Measurements from ENCODE around the gene GSTK1. TPM values are rescaled to one million over a fixed set of nuclear protein-coding genes. Genes with fewer than 3 reads are reported as not detected.
"Not testable (repeated sequence)": the region's sequence is repeated elsewhere in the genome, so short reads cannot be mapped to it uniquely, and the experiment has no call there.

GSTK1 gene
- total RNA-seq, 5 donors from 2014 or later (not counting 1 experiment from before 2014, with no cell fraction given): 347 to 524 (median 406) TPM

DNA sequence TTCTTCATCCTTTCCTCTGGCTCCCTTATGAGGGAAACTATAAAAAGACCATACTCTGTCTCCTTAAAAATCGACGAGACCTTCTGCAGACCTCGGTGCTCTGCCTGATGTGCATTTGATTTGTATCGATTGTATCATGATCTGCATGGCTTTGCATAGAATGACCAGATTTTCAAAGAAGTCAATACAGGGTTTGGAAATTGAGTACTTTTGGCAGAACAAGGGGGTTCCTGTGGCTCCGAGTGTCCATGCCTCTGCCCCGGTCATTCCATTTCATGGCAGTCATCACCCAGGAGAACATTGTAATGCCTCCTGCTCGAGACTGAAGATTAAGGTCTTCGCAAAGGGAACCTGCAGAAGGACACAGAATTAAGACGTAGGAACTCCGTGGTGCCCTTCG lies 25.6 kb downstream of the GSTK1 start:
- peaks cover 12 to 30% of the 10 kb centered on the region in 2 experiments for H3K4me1 ChIP-seq (ENCODE audit: control insufficient read depth in 1 of 2, extremely low read depth in 1 of 2, insufficient read depth in 2 of 2, low read length in 2 of 2)
- H3K4me3 Mint-ChIP-seq: peak overlapping the region; percentile 96 to 97 (median 97)
- CTCF ChIA-PET: interaction anchor here (1.1 to 1.3 kb wide), 2 partner anchors 10 to 30 kb away, joined by 3 to 12 read pairs (median 4); no protein-coding TSS in a partner anchor
- no peaks in the 10 kb centered on the region for H3K27me3 ChIP-seq (replicated peaks in 1 of 2; ENCODE audit: control insufficient read depth in 2 of 2, extremely low read depth in 1 of 2, insufficient read depth in 2 of 2, low read length in 1 of 2)
- 0% methylated on average over 5 of the region's 11 CpGs for WGBS (ENCODE audit: insufficient coverage)
- peak overlapping the region; percentile 91 to 92 for H3K27ac Mint-ChIP-seq
- H3K27me3 Mint-ChIP-seq: no peaks in the 10 kb centered on the region
- DNase-seq (no peak), ATAC-seq (replicated peaks in 1 of 4) (no peak)
- POLR2A ChIA-PET: no interaction called here
- H3K9me3 Mint-ChIP-seq: no peaks in the 10 kb centered on the region
- peaks cover 7 to 27% of the 10 kb centered on the region in 2 donors for H3K36me3 ChIP-seq (ENCODE audit: control insufficient read depth in 2 of 2, extremely low read depth in 1 of 2, insufficient read depth in 1 of 2, low read length in 1 of 2)
- H3K9me3 ChIP-seq: no peaks in the 10 kb centered on the region
- H3K4me3 ChIP-seq (ENCODE audit: control insufficient read depth in 1 of 2, extremely low read depth in 1 of 2, low read length in 1 of 2): peak overlapping the region; percentile 82 to 96
- peaks cover 20% of the 10 kb centered on the region for H3K36me3 Mint-ChIP-seq
- H3K27ac ChIP-seq (ENCODE audit: low read length): peak overlapping the region; percentile 64
- H3K4me1 Mint-ChIP-seq: peaks cover 48 to 62% (median 55%) of the 10 kb centered on the region in 3 donors

DNA sequence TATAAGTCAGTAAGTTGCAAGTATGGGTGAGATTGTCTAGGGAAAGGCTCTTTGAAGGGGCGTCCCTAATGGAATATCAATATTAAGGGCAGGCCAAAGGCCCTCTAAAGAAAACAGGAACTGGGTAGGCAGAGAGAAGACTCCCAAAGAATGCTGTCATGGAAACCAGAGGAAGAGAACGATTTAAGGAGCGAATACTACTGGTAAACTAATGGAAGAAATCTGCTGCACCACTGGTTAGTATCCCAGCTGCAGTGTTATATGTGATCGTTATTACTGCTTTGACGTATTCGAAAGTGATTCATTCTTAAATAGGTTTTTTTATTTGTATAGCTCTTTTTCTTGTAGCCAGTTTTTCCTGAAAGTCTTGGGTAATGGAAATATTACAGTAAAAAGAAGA lies 26.2 kb downstream of the GSTK1 start:
- H3K4me3 Mint-ChIP-seq: peak overlapping the region; percentile 96 to 97 (median 97)
- ChIA-PET POLR2A (no interaction called here), CTCF (interaction anchor here (0.6 to 5.3 kb wide), 9 partner anchors 10 to 54 kb away, joined by 3 to 26 read pairs (median 5); no protein-coding TSS in a partner anchor)
- DNase-seq (no peak), ATAC-seq (replicated peaks in 1 of 4) (no peak)
- peak overlapping the region; percentile 91 to 92 for H3K27ac Mint-ChIP-seq
- Histone ChIP-seq H3K4me1 (ENCODE audit: control insufficient read depth in 1 of 2, extremely low read depth in 1 of 2, insufficient read depth in 2 of 2, low read length in 2 of 2) (peaks cover 12 to 27% of the 10 kb centered on the region in 2 experiments), H3K9me3 (no peaks in the 10 kb centered on the region), H3K27me3 (replicated peaks in 1 of 2; ENCODE audit: control insufficient read depth in 2 of 2, extremely low read depth in 1 of 2, insufficient read depth in 2 of 2, low read length in 1 of 2) (no peaks in the 10 kb centered on the region), H3K36me3 (ENCODE audit: control insufficient read depth in 2 of 2, extremely low read depth in 1 of 2, insufficient read depth in 1 of 2, low read length in 1 of 2) (peaks cover 7 to 33% of the 10 kb centered on the region in 2 donors), H3K4me3 (ENCODE audit: control insufficient read depth in 1 of 2, extremely low read depth in 1 of 2, low read length in 1 of 2) (peak overlapping the region; percentile 82 to 96), H3K27ac (ENCODE audit: low read length) (no peak overlapping the region)
- H3K4me1 Mint-ChIP-seq: peaks cover 43 to 62% (median 55%) of the 10 kb centered on the region in 3 donors
- no peaks in the 10 kb centered on the region for H3K27me3 Mint-ChIP-seq
- H3K9me3 Mint-ChIP-seq: no peaks in the 10 kb centered on the region
- WGBS (ENCODE audit: insufficient coverage): 13% methylated on average over 4 of the region's 6 CpGs
- H3K36me3 Mint-ChIP-seq: peaks cover 26% of the 10 kb centered on the region

GRCh38 chr7:143289888-143290287 lies 26.6 kb downstream of the GSTK1 start:
- ChIA-PET POLR2A (interaction anchor here in 1 of 2 donors (0.7 kb wide), 1 partner anchor 67 kb away, joined by 7 read pairs; no protein-coding TSS in a partner anchor), CTCF (interaction anchor here (0.6 to 5.3 kb wide), 9 partner anchors 9 to 55 kb away, joined by 3 to 26 read pairs (median 5); no protein-coding TSS in a partner anchor)
- WGBS (ENCODE audit: insufficient coverage): no CpG with 5 or more reads among the region's 4 CpGs
- H3K27me3 Mint-ChIP-seq; DNase-seq; H3K27me3 ChIP-seq (replicated peaks in 1 of 2; ENCODE audit: control insufficient read depth in 2 of 2, extremely low read depth in 1 of 2, insufficient read depth in 2 of 2, low read length in 1 of 2); ATAC-seq (replicated peaks in 1 of 4); H3K9me3 ChIP-seq; H3K9me3 Mint-ChIP-seq; H3K27ac ChIP-seq (ENCODE audit: low read length): not testable (repeated sequence)
- Mint-ChIP-seq H3K27ac (peak overlapping the region; percentile 40 to 92), H3K4me3 (peak overlapping the region; percentile 96 to 97 (median 97)), H3K4me1 (peaks cover 44 to 64% (median 57%) of the 10 kb centered on the region in 3 donors), H3K36me3 (peaks cover 31% of the 10 kb centered on the region)
- peak overlapping the region in 1 of 2 donors; percentile 96 for H3K4me3 ChIP-seq (ENCODE audit: control insufficient read depth in 1 of 2, extremely low read depth in 1 of 2, low read length in 1 of 2)
- peaks cover 7 to 37% of the 10 kb centered on the region in 2 donors for H3K36me3 ChIP-seq (ENCODE audit: control insufficient read depth in 2 of 2, extremely low read depth in 1 of 2, insufficient read depth in 1 of 2, low read length in 1 of 2)
- peaks cover 12 to 27% of the 10 kb centered on the region in 2 experiments for H3K4me1 ChIP-seq (ENCODE audit: control insufficient read depth in 1 of 2, extremely low read depth in 1 of 2, insufficient read depth in 2 of 2, low read length in 2 of 2)

DNA sequence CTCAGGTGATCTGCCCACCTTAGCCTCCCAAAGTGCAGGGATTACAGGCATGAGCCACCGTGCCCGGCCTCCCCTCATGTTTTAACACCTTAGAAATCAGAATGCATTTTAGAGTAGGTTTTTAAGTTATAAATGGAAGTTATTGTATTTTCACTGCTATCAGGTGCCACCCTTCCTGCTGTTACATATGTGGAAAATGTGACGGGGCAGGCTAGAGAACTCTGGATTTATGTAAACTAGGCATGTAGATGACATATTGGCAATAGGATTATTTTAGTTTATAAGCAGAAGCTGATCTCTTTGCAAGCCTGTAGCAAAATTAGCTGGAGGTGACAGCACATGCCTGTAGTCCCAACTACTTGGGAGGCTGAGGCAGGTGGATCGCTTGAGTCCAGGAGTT lies 27.1 kb downstream of the GSTK1 start:
- peak overlapping the region; percentile 96 to 97 (median 97) for H3K4me3 Mint-ChIP-seq
- no peak overlapping the region for H3K27ac ChIP-seq (ENCODE audit: low read length)
- peak overlapping the region in 1 of 2 donors; percentile 16 for H3K27ac Mint-ChIP-seq
- WGBS (ENCODE audit: insufficient coverage): 83% methylated on average over 2 of the region's 4 CpGs
- H3K9me3 Mint-ChIP-seq: no peaks in the 10 kb centered on the region
- peaks cover 48 to 68% (median 61%) of the 10 kb centered on the region in 3 donors for H3K4me1 Mint-ChIP-seq
- ChIA-PET CTCF (interaction anchor here (0.9 to 5.3 kb wide), 6 partner anchors 9 to 50 kb away, joined by 4 to 27 read pairs (median 14); no protein-coding TSS in a partner anchor), POLR2A (interaction anchor here in 1 of 2 donors (0.7 kb wide), 1 partner anchor 67 kb away, joined by 7 read pairs; no protein-coding TSS in a partner anchor)
- no peaks in the 10 kb centered on the region for H3K27me3 ChIP-seq (replicated peaks in 1 of 2; ENCODE audit: control insufficient read depth in 2 of 2, extremely low read depth in 1 of 2, insufficient read depth in 2 of 2, low read length in 1 of 2)
- H3K36me3 ChIP-seq (ENCODE audit: control insufficient read depth in 2 of 2, extremely low read depth in 1 of 2, insufficient read depth in 1 of 2, low read length in 1 of 2): peaks cover 7 to 41% of the 10 kb centered on the region in 2 donors
- H3K9me3 ChIP-seq: no peaks in the 10 kb centered on the region
- peaks cover 35% of the 10 kb centered on the region for H3K36me3 Mint-ChIP-seq
- ATAC-seq (replicated peaks in 1 of 4) (no peak), DNase-seq (no peak)
- peaks cover 12 to 27% of the 10 kb centered on the region in 2 experiments for H3K4me1 ChIP-seq (ENCODE audit: control insufficient read depth in 1 of 2, extremely low read depth in 1 of 2, insufficient read depth in 2 of 2, low read length in 2 of 2)
- H3K4me3 ChIP-seq (ENCODE audit: control insufficient read depth in 1 of 2, extremely low read depth in 1 of 2, low read length in 1 of 2): peak overlapping the region in 1 of 2 donors; percentile 96
- no peaks in the 10 kb centered on the region for H3K27me3 Mint-ChIP-seq

DNA sequence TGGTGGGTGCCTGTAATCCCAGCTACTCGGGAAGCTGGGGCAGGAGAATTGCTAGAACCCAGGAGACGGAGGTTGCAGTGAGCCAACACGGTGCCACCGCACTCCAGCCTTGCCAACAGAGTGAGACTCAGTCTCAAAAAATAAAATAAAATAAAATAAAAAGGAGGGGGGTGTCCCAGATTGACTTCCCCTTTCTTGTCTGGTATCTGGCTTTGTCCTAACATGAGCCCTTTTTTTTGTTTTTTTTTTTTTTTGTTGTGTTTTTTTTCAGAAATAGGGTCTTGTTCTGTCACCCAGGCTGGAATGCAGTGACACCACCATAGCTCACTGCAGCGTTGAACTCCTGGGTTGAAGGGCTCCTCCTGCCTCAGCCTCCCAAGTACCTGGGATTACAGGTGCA lies 29.6 kb downstream of the GSTK1 start:
- Histone ChIP-seq H3K27me3 (replicated peaks in 1 of 2; ENCODE audit: control insufficient read depth in 2 of 2, extremely low read depth in 1 of 2, insufficient read depth in 2 of 2, low read length in 1 of 2) (no peaks in the 10 kb centered on the region), H3K4me3 (ENCODE audit: control insufficient read depth in 1 of 2, extremely low read depth in 1 of 2, low read length in 1 of 2) (no peak overlapping the region), H3K4me1 (ENCODE audit: control insufficient read depth in 1 of 2, extremely low read depth in 1 of 2, insufficient read depth in 2 of 2, low read length in 2 of 2) (peaks cover 19 to 21% of the 10 kb centered on the region in 2 experiments), H3K27ac (ENCODE audit: low read length) (no peak overlapping the region), H3K36me3 (ENCODE audit: control insufficient read depth in 2 of 2, extremely low read depth in 1 of 2, insufficient read depth in 1 of 2, low read length in 1 of 2) (peaks cover 15 to 60% of the 10 kb centered on the region in 2 donors), H3K9me3 (no peaks in the 10 kb centered on the region)
- POLR2A ChIA-PET: interaction anchor here (0.7 kb wide), 2 partner anchors 35 to 77 kb away, joined by 3 to 15 read pairs; no protein-coding TSS in a partner anchor
- no peak for DNase-seq
- no peaks in the 10 kb centered on the region for H3K9me3 Mint-ChIP-seq
- no peak overlapping the region for H3K4me3 Mint-ChIP-seq
- peaks cover 60 to 72% (median 69%) of the 10 kb centered on the region in 3 donors for H3K4me1 Mint-ChIP-seq
- WGBS (ENCODE audit: insufficient coverage): no CpG with 5 or more reads among the region's 5 CpGs
- H3K27me3 Mint-ChIP-seq: no peaks in the 10 kb centered on the region
- peaks cover 53% of the 10 kb centered on the region for H3K36me3 Mint-ChIP-seq
- H3K27ac Mint-ChIP-seq: no peak overlapping the region
- no peak for ATAC-seq (replicated peaks in 1 of 4)
- CTCF ChIA-PET: interaction anchor here (0.6 to 5.3 kb wide), 8 partner anchors 9 to 87 kb away, joined by 3 to 27 read pairs (median 5); no protein-coding TSS in a partner anchor

- Mint-ChIP-seq H3K36me3 (peaks cover 78% of the 10 kb centered on the region), H3K27ac (peak overlapping the region; percentile 60 to 83), H3K4me3 (no peak overlapping the region), H3K9me3 (no peaks in the 10 kb centered on the region), H3K27me3 (no peaks in the 10 kb centered on the region), H3K4me1 (peaks cover 54 to 67% (median 67%) of the 10 kb centered on the region in 3 donors)
- no peak overlapping the region for H3K4me3 ChIP-seq (ENCODE audit: control insufficient read depth in 1 of 2, extremely low read depth in 1 of 2, low read length in 1 of 2)
- no peaks in the 10 kb centered on the region for H3K9me3 ChIP-seq
- no peak for ATAC-seq (replicated peaks in 1 of 4)
- no peak overlapping the region for H3K27ac ChIP-seq (ENCODE audit: low read length)
- peaks cover 7 to 10% of the 10 kb centered on the region in 2 experiments for H3K4me1 ChIP-seq (ENCODE audit: control insufficient read depth in 1 of 2, extremely low read depth in 1 of 2, insufficient read depth in 2 of 2, low read length in 2 of 2)
- POLR2A ChIA-PET: interaction anchor here (0.6 to 0.9 kb wide), 2 partner anchors 37 to 55 kb away, joined by 4 read pairs; no protein-coding TSS in a partner anchor
- peaks cover 19 to 88% of the 10 kb centered on the region in 2 donors for H3K36me3 ChIP-seq (ENCODE audit: control insufficient read depth in 2 of 2, extremely low read depth in 1 of 2, insufficient read depth in 1 of 2, low read length in 1 of 2)
- CTCF ChIA-PET: interaction anchor here (0.5 to 6.3 kb wide), 15 partner anchors 9 to 615 kb away, joined by 3 to 98 read pairs (median 3); partner anchors contain the start of gene GSTK1 (in 1 of the 2)
- H3K27me3 ChIP-seq (replicated peaks in 1 of 2; ENCODE audit: control insufficient read depth in 2 of 2, extremely low read depth in 1 of 2, insufficient read depth in 2 of 2, low read length in 1 of 2): no peaks in the 10 kb centered on the region
- DNase-seq: no peak
Measured at GRCh38 chr7:143295870-143296269, 32.6 kb downstream of the GSTK1 start.

Data from T-cell (primary cell).